HG02571 (cell line): Measurements from ENCODE around the gene BPIFB2.

Experiments used
- ATAC-seq: cut with Tn5 transposase; IDR thresholded peaks from one replicate; pipeline ENCODE4 v1.9.1; 2021; ENCODE audit warnings: mild to moderate bottlenecking, moderate library complexity; ENCODE audit not compliant: unreplicated experiment

BPIFB2 gene

GRCh38 chr20:32984196-32984595 lies 23.3 kb upstream of the BPIFB2 start:
- no peak for ATAC-seq

GRCh38 chr20:32984631-32985354 lies 22.7 kb upstream of the BPIFB2 start:
- no peak for ATAC-seq

GRCh38 chr20:32985596-32985995 lies 21.9 kb upstream of the BPIFB2 start:
- ATAC-seq, result no peak

GRCh38 chr20:32986331-32986966 lies 21.1 kb upstream of the BPIFB2 start:
- ATAC-seq, result no peak

GRCh38 chr20:32987044-32987825 lies 20.3 kb upstream of the BPIFB2 start:
- ATAC-seq, result no peak

GRCh38 chr20:32988008-32988407 lies 19.5 kb upstream of the BPIFB2 start:
- no peak for ATAC-seq

GRCh38 chr20:32989507-32990283 lies 17.8 kb upstream of the BPIFB2 start:
- no peak for ATAC-seq

GRCh38 chr20:32990426-32990825 lies 17.1 kb upstream of the BPIFB2 start:
- ATAC-seq, result no peak

GRCh38 chr20:32991383-32991782 lies 16.1 kb upstream of the BPIFB2 start:
- no peak for ATAC-seq

- no peak for ATAC-seq
Observed at GRCh38 chr20:32991792-32992641, 15.5 kb upstream of the BPIFB2 start.

- ATAC-seq, result no peak
Observed at GRCh38 chr20:32993496-32994050, 13.9 kb upstream of the BPIFB2 start.

- ATAC-seq, result no peak
Observed at GRCh38 chr20:32995802-32996201, 11.7 kb upstream of the BPIFB2 start.

GRCh38 chr20:32997431-32997830 lies 10.1 kb upstream of the BPIFB2 start:
- no peak for ATAC-seq

- ATAC-seq, result no peak
Observed at GRCh38 chr20:32999603-33000250, 7.8 kb upstream of the BPIFB2 start.

- ATAC-seq, result no peak
Observed at GRCh38 chr20:33000802-33001466, 6.6 kb upstream of the BPIFB2 start.

- no peak for ATAC-seq
Observed at GRCh38 chr20:33002087-33002808, 5.3 kb upstream of the BPIFB2 start.

- no peak for ATAC-seq
Observed at GRCh38 chr20:33004141-33004751, 3.3 kb upstream of the BPIFB2 start, which contains the start of gene SUN5. TSS of gene SUN5 (minus strand) at chr20:33004433. CDS start at chr20:33004340, 93 bp downstream.

GRCh38 chr20:33005132-33005566 lies 2.4 kb upstream of the BPIFB2 start:
- no peak for ATAC-seq
